Measurements from ENCODE around the gene TANGO2. TPM values are rescaled to one million over a fixed set of nuclear protein-coding genes. Genes with fewer than 3 reads are reported as not detected.

TANGO2 gene
- polyA plus RNA-seq, 1 of the 3 experiments (the other 2 are of a cell fraction): 20.7 TPM

- TF ChIP-seq ZBTB33 (IDR thresholded peaks at IDR 0.05; ENCODE audit: borderline replicate concordance, low read depth): no peak
These were observed 579 bp downstream of the TANGO2 start (continued) for GRCh38 chr22:20021196-20022181.

GRCh38 chr22:20022231-20022977, 1.5 kb downstream of the TANGO2 start:
- ChIA-PET CTCF (interaction anchor here (1.0 to 6.5 kb wide), 7 partner anchors 10 to 75 kb away, joined by 4 to 46 read pairs (median 5); no protein-coding TSS in a partner anchor), POLR2A (interaction anchor here (2.0 kb wide), 1 partner anchor 36 kb away, joined by 5 read pairs; no protein-coding TSS in a partner anchor)
- Histone ChIP-seq H3K36me3 (replicated peaks in 1 of 2; ENCODE audit: control insufficient read depth in 1 of 2, insufficient read depth in 2 of 2, low read length in 1 of 2) (no peaks in the 10 kb centered on the region), H3K4me1 (ENCODE audit: control insufficient read depth in 1 of 2, insufficient read depth in 2 of 2, low read depth in 1 of 2, low read length in 1 of 2) (peaks cover 0 to 22% of the 10 kb centered on the region in 2 experiments; a peak in 1 of 4 replicates), H3F3A (replicated peaks; ENCODE audit: insufficient read depth) (no peaks in the 10 kb centered on the region), H3K4me2 (peak overlapping the region; percentile 89), H3K27ac (ENCODE audit: low read depth in 2 of 2, low read length in 1 of 2) (no peak overlapping the region), H3K27me3 (ENCODE audit: insufficient read depth) (no peaks in the 10 kb centered on the region), H3K9ac (peak overlapping the region; percentile 79), H4K20me1 (ENCODE audit: insufficient read depth) (0 out of 2 replicates have a peak, but pooled peaks cover 10% of the 10 kb centered on the region), H3K79me2 (ENCODE audit: insufficient read depth) (peaks cover 53% of the 10 kb centered on the region), H3K9me3 (no peaks in the 10 kb centered on the region), H3K4me3 (ENCODE audit: low read depth in 2 of 2, low read length in 1 of 2) (peak overlapping the region; percentile 90 to 96; a peak in 3 of 4 replicates), H3K9me2 (no peaks in the 10 kb centered on the region), H2AFZ (ENCODE audit: low read depth) (no peak overlapping the region)
- 90% methylated on average over 9 of the region's 11 CpGs for WGBS (ENCODE audit: low lambda C conversion rate)
- TF ChIP-seq RFX5 (IDR thresholded peaks at IDR 0.05; ENCODE audit: low read length) (no peak), ELF1 (IDR thresholded peaks at IDR 0.05) (no peak), MEF2A (IDR thresholded peaks at IDR 0.05; ENCODE audit: borderline replicate concordance, low read depth) (no peak), JUND (IDR thresholded peaks at IDR 0.05) (no peak), FOXM1 (IDR thresholded peaks at IDR 0.05; ENCODE audit: low read depth) (no peak), POLR2AphosphoS5 (IDR thresholded peaks at IDR 0.05; ENCODE audit: low read depth, low read length) (no peak), ZBTB33 (IDR thresholded peaks at IDR 0.05; ENCODE audit: borderline replicate concordance, low read depth) (no peak)
- TF ChIP-seq, protein P1, sequence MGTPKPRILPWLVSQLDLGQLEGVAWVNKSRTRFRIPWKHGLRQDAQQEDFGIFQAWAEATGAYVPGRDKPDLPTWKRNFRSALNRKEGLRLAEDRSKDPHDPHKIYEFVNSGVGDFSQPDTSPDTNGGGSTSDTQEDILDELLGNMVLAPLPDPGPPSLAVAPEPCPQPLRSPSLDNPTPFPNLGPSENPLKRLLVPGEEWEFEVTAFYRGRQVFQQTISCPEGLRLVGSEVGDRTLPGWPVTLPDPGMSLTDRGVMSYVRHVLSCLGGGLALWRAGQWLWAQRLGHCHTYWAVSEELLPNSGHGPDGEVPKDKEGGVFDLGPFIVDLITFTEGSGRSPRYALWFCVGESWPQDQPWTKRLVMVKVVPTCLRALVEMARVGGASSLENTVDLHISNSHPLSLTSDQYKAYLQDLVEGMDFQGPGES (IDR thresholded peaks at IDR 0.05; ENCODE audit: low read depth, low read length): no peak
- DNase-seq: no peak
